Measurements from ENCODE around the gene CDCP1.

GRCh38 chr3:45066109-45066801, 79.9 kb downstream of the CDCP1 start:
- TF ChIP-seq POLR2AphosphoS5 (IDR thresholded peaks at IDR 0.05; ENCODE audit: borderline replicate concordance, low read depth, low read length) (no peak), EZH2 (IDR thresholded peaks at IDR 0.05) (no peak), FOXP2 (optimal IDR thresholded peaks at IDR 0.05; ENCODE audit: control extremely low read depth, extremely low read length, insufficient read depth) (no peak)
